Ramos (cell line): ENCODE results near the gene SLC16A11.
"Not testable (repeated sequence)": the region's sequence is repeated elsewhere in the genome, so short reads cannot be mapped to it uniquely, and the experiment has no call there.

Experiments used
- in situ Hi-C: fragments of 300-500 bp; cut with MboI; formaldehyde crosslinking; loops from one replicate; pipeline ENCODE4 v1.14.3; 2022; ENCODE audit warnings: low sequenced_read_pairs; ENCODE audit not compliant: unreplicated experiment

SLC16A11 gene

GRCh38 chr17:6994118-6994598, 49.7 kb downstream of the SLC16A11 start:
- in situ Hi-C loops, result no loop called here

DNA sequence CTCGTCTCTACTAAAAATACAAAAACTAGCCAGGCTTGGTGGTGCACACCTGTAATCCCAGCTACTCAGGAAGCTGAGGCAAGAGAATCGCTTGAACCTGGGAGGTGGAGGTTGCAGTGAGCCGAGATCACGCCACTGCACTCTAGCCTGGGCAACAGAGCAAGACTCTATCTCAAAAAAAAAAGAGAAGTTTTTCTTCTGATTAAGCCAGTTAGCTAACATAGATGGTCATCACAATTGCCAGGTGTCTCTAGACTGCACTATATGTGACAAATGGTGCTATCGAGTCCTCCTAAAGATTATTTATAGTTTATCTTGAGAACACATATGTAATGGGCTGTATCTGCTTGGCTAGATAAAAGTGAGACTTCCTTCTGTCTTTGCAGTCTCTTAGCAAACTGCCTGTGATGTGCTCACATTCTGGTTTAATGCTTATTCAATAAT, 50.3 kb downstream of the SLC16A11 start:
- in situ Hi-C loops, result not testable (repeated sequence)
